NCI-H526 treated with DMSO at 0.1 percent for 48 hours (cell line): Measurements from ENCODE around the gene GLS.
A peak's percentile ranks its signal among the peaks of the same experiment; 100 is the strongest.
"Not testable (repeated sequence)": the region's sequence is repeated elsewhere in the genome, so short reads cannot be mapped to it uniquely, and the experiment has no call there.

ENCODE experiments used
- DNase-seq: peaks from one replicate; lab custom pipeline; 2025; lab: John Stamatoyannopoulos, UW

GLS gene

DNA sequence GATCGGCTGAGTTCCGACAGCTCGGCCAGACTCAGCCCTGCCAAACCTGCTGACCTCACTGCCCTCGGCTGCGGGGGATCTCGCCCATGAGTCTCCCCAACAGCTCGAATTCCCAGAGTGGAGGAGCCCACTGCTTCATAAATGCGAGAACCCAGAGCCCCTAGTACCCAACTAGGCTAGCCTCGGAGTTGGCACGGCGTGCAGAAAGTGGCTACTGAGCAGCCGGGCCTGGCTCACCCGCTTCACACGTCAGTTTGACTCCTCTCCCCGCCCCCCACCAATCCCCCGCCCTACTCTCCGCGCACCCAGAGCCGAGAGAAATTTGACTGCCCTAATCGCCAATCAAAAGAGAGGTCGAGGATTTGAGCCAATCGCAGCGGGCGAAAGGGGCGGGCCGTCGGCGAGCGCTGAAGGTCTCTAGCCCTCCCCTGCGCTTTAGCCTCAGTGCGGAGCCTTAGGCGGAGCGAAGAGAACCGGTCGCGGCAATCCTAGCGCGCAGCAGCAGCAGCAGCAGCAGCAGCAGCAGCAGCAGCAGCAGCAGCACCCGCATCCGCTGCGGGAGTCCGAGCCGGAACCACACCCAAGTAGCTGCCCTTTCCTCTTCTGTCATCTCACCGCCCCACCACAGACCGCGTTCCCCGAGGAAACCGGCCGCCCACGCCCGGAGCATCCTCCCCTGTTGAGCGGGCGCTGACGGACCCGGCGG is at the start of gene GLS:
TSS of gene GLS (plus strand) at position 444 of the 706 bp plus-strand sequence. CDS start 264 bp downstream, outside the sequence.
- DNase-seq: peak; percentile 94

GRCh38 chr2:190831941-190832340 is 48.7 kb upstream of the GLS start:
- DNase-seq: no peak

DNA sequence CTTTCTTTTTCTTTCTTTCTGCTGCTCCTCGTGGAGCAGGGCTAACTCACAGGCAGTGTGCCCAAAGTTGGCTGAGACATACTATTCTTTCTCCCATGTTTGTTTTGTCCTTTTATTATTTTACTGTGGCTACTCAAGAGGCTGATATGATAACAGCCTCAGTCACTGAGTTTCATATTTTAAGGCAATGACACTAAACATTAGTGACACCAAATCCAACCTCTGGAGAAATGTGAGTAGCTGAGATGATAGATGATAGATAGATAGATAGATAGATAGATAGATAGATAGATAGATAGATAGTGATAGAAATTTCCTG is 45.8 kb upstream of the GLS start:
- DNase-seq: no peak

DNA sequence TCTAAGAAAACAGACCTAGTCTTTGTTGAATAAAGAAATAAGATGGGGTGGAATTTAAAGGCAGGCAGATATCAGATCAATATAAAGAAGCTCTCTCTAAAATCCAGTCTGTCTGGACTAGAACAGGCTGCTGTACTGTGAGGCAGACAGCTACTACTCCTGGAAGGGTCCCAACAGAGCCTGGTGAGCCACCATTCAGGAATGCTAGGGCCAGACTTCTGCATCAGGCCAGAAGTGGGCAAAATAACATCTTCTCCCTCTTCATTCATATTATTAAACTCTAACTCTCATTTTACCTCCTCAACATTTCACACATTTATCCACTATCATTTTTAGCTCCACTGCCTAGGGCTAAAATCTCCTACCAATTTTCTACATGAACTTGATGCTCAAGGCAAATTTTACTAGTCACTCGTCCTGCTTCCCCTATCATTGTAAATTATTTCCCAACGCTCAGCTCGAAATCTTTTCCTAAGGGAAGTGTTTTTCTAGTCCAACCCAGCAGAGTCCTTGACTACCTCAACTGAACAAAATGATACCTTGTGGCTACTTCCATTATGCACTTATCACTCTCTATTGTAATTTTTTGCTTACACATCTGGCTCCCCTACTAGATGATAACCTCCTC is 45.2 kb upstream of the GLS start:
- no peak for DNase-seq

DNA sequence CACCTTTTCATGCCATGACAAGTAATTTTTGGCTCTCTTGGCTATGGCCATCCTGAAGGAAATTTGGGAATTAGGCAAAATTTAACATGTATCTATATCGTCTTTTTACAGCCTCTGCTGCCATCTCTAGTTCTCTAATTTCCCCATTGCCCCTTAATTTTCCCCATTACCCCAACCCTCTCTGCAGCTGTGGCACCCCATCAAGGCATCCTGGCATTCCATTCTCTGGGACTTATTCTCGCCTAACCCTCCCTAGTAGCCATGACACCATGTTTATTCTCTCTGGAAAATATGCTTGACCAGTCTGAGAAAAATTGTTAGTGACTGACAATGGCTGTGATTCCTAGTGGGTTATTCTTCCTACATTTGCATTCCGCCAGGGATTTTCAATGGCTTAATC is 43.9 kb upstream of the GLS start:
- no peak for DNase-seq

DNA sequence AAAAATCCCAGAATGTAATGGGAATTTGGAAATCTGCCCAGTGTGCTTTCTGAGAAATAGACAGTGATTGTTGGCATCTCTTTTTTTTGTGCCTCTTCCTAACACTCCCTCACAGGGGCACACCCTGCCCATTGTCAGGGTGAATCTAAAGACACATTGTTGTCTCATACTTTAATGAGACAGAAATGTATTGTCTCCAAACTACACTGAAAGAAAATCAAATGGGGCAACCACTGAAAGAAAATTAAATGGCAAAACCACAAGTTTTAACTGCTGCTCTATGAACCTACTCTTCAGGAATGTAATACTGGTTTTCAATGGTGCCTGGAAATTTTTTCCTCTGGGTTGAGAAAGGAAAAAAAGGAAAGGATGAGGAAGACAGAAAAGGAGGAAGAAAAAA is 43.2 kb upstream of the GLS start:
- DNase-seq: no peak

GRCh38 chr2:190837952-190838361 is 42.7 kb upstream of the GLS start:
- DNase-seq: no peak

- no peak for DNase-seq
Measured at GRCh38 chr2:190838492-190838910, 42.1 kb upstream of the GLS start.

- DNase-seq: no peak
Measured at GRCh38 chr2:190840569-190841172, 40.0 kb upstream of the GLS start.

- no peak for DNase-seq
Measured at GRCh38 chr2:190841707-190842505, 38.7 kb upstream of the GLS start.

- no peak for DNase-seq
Measured at GRCh38 chr2:190842606-190843104, 38.0 kb upstream of the GLS start.

DNA sequence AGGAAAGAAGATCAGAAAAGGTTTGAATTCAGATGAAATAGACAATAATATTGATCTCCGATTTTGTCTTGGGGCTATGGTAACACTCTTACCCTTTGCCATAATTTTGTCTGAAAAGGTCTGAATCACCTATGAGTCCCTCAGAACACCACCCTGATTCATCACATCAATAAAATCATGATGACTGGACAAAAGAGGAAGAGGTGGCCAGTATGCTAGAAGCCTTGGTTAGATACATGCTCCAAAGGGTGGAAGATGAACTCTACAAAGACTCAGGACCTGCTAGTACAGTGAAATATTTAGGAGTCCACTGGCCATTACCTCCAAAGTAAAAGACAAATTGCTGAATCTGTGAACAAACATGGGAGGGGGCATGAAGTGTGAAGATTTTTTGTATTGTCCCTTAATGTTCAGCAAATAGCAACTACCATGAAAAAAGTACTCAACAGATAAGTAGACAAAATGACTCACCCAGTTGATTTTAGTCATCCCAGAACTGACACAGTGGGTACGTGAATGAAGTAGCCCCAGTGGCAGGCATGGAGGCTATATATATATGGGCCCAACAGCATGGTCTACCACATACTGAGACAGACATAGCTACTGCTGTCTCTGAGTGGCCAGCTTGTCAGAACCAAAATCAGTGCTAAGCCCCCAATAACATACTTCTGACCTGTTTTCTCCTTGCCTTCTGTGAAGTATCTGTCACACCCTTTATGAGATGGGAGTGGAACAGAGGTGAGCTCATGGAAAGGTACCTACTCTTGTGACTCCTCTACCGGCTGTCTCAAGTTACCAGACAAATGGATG is 36.5 kb upstream of the GLS start:
- DNase-seq: no peak

DNA sequence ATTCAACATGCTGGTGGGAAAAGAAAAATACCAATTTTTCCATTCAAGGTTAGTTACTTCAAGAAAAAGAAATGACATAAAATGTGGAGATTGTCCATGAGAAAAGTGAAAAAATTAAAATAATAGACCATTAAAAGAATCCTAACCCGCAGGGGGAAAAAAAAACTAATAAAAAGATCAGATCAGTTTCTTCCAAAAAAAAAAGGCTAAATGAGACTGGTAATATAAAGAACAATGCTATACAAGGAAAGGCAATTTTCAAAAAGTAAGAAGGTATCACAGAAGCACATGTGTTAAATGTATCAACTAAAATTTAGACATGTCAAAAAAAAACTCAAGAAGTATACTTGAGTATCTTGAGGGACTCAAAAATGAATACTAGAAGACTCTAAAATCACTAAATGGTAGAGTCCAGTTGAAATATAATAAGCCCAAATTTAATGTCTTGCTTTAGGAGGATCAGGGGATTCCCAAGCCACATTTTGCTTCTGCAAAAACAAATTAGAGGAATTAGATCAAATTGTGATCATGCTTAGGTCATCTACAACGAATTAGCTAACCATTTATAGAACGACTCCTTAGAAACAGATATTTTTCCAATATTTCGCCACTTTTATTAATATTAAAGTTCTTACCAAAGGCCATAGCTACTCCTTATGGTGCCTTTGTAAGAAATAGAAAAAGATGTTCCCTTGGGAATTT is 35.8 kb upstream of the GLS start:
- DNase-seq: no peak

DNA sequence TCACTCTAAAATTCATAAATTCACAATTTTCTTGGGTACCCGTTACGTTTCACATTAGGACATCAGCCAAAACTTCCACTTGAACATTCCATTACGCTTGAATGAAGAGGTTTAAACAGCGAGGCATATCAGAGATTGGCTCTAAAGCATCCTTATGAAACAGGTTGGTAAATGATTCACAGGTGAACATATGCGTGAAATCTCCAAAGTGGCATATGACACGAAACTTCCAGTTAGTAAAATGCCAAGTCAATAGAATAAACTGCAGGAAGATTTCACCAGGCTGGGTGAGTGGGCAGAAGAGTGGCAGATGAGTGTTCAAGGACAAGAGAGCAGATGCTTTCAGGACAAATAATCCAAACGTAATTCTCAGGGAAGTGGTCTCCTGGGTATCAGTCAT is 33.9 kb upstream of the GLS start:
- no peak for DNase-seq

- no peak for DNase-seq
Measured at GRCh38 chr2:190847504-190848081, 33.0 kb upstream of the GLS start.

GRCh38 chr2:190849774-190850173 is 30.8 kb upstream of the GLS start:
- no peak for DNase-seq

GRCh38 chr2:190853022-190853421 is 27.6 kb upstream of the GLS start:
- not testable (repeated sequence) for DNase-seq

- no peak for DNase-seq
Measured at GRCh38 chr2:190853531-190854383, 26.9 kb upstream of the GLS start.

DNA sequence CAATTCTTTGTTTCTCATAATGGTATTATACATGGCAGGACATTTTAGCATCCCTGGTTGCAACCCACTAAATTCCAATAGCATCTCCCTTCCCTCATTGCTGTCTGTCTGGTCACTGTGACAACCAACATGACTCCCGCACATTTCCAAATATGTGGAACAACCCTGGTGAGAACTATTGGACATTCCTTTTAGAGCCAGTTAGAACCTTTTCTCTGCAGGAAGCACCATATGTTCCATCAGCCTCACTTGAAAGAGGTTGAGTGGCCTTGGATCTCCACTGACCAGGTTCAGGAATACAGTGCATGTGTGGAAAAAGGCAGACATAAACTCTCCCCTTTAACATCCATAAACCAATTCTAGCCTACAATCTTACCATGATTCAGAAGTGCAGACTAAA is 25.9 kb upstream of the GLS start:
- DNase-seq: no peak

DNA sequence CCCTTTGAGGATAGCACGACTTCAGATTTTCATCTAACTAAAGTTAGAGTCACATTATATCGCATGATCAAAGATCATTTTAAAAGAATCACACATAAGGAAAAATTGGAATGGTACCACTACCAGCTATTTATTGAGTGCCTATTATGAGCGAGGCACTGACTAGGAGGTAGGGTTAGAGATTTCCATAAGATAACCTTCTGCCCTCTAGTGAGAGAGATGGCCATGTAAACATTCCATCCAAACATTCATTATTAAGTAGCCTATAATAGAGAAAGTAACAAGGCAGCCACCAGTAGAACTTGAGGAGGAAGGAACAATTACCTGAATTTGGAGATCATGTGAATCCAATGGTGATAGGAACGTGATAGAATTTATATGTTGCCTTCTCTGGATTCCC is 25.4 kb upstream of the GLS start:
- no peak for DNase-seq
